Keratinocyte (primary cell): Measurements from ENCODE around the gene CYP46A1. TPM values are rescaled to one million over a fixed set of nuclear protein-coding genes. Genes with fewer than 3 reads are reported as not detected.

ENCODE experiments used
- DNase-seq: peaks from one replicate; pipeline ENCODE4 v3.0.0-alpha.2; 2011; ENCODE audit warnings: low read depth, missing footprints, low spot score
- FAIRE-seq: peaks from 2 replicates; lab custom pipeline; 2011; peaks lifted over from hg19 to GRCh38; lab: Jason Lieb, UNC
- H2AFZ ChIP-seq: 2 replicates; pipeline ENCODE4 v1.6.0; 2012; ENCODE audit warnings: low read length, control low read depth, inconsistent platforms; ENCODE audit not compliant: control insufficient read depth
- H3K27ac ChIP-seq: 2 replicates; pipeline ENCODE4 v1.5.1; 2011; ENCODE audit warnings: low read length; ENCODE audit not compliant: control insufficient read depth, insufficient read depth
- H3K27me3 ChIP-seq: 3 replicates; pipeline ENCODE4 v1.6.0; 2011; ENCODE audit warnings: low read length; ENCODE audit not compliant: control insufficient read depth, insufficient read depth; ENCODE audit errors: extremely low read depth
- H3K36me3 ChIP-seq, 2 experiments: 2 replicates in 1 of 2; 3 replicates in 1 of 2; pipeline ENCODE4 v1.5.1; 2011; ENCODE audit warnings: low read length in 2 of 2, mild to moderate bottlenecking in 1 of 2; ENCODE audit not compliant: control insufficient read depth in 2 of 2, insufficient read depth in 2 of 2; ENCODE audit errors: extremely low read depth in 1 of 2
- H3K4me1 ChIP-seq: 3 replicates; pipeline ENCODE4 v1.5.1; 2011; ENCODE audit warnings: low read length; ENCODE audit not compliant: control insufficient read depth, insufficient read depth; ENCODE audit errors: extremely low read depth
- H3K4me2 ChIP-seq: 3 replicates; pipeline ENCODE4 v1.6.0; 2011; ENCODE audit warnings: low read depth, low read length; ENCODE audit not compliant: control insufficient read depth, insufficient read depth; ENCODE audit errors: extremely low read depth
- H3K4me3 ChIP-seq, 3 experiments: fragments of 200-600 bp in 1 of 3; sonication (generic) in 1 of 3; 2 replicates in 2 of 3; 3 replicates in 1 of 3; pipeline ENCODE4 v1.5.1; 2011 to 2016; ENCODE audit warnings: low read length in 3 of 3, mild to moderate bottlenecking in 3 of 3, control low read depth in 2 of 3, inconsistent platforms in 1 of 3, low read depth in 1 of 3, mixed read lengths in 1 of 3, mixed run types in 1 of 3, moderate library complexity in 1 of 3; ENCODE audit not compliant: control insufficient read depth in 2 of 3, insufficient read depth in 2 of 3; ENCODE audit errors: extremely low read depth in 1 of 3
- H3K79me2 ChIP-seq: 2 replicates; pipeline ENCODE4 v1.6.0; 2012; ENCODE audit warnings: low read length; ENCODE audit not compliant: control insufficient read depth, insufficient read depth
- H3K9ac ChIP-seq: 3 replicates; pipeline ENCODE4 v1.6.0; 2011; ENCODE audit warnings: low read length; ENCODE audit not compliant: control insufficient read depth, insufficient read depth; ENCODE audit errors: extremely low read depth
- H3K9me1 ChIP-seq: 3 replicates; pipeline ENCODE4 v1.6.0; 2011; ENCODE audit warnings: low read length; ENCODE audit not compliant: control insufficient read depth, insufficient read depth; ENCODE audit errors: extremely low read depth
- H3K9me3 ChIP-seq: 2 replicates; pipeline ENCODE4 v1.5.1; 2012; ENCODE audit warnings: low read depth, low read length; ENCODE audit not compliant: control insufficient read depth
- H4K20me1 ChIP-seq: 3 replicates; pipeline ENCODE4 v1.6.0; 2011; ENCODE audit warnings: low read length; ENCODE audit not compliant: control insufficient read depth, insufficient read depth; ENCODE audit errors: extremely low read depth
- CTCF ChIP-seq, 3 experiments: IDR thresholded peaks in 1 of 3; conservative IDR thresholded peaks in 1 of 3; optimal IDR thresholded peaks in 1 of 3; 2 replicates in 2 of 3; 3 replicates in 1 of 3; pipeline versions ENCODE3 to v1.5.1; 2011; ENCODE audit warnings: low read length in 3 of 3, mild to moderate bottlenecking in 3 of 3, moderate library complexity in 2 of 3, control low read depth in 1 of 3, inconsistent platforms in 1 of 3; ENCODE audit not compliant: insufficient read depth in 2 of 3; ENCODE audit errors: extremely low read depth in 1 of 3
- EZH2 ChIP-seq: IDR thresholded peaks from one replicate; pipeline ENCODE4 v1.6.1; 2012; ENCODE audit warnings: inconsistent platforms, mild to moderate bottlenecking, low read length, moderate library complexity
- dilution Hi-C: fragments of 300-500 bp; cut with MboI; formaldehyde crosslinking; loops from one replicate; pipeline ENCODE4 v1.7.0; 2020; ENCODE audit warnings: low sequenced_read_pairs; ENCODE audit not compliant: extremely low pct_ligation_motif_present
- polyA plus RNA-seq, 5 experiments: library from polyadenylated mRNA; depleted of rRNA in 3 of 5; stranded (reverse) in 3 of 5; stranded (forward) in 1 of 5; unstranded in 1 of 5; fragments of >200 nt; gene quantifications; 1 replicate in 1 of 5; 2 replicates in 3 of 5; 3 replicates in 1 of 5; pipeline versions ENCODE4 v1.2.1 to v1.2.3, GENCODE V29; 2011 to 2012; ENCODE audit warnings: missing spikeins in 2 of 5, low read depth in 1 of 5, low replicate concordance in 1 of 5

Gene CYP46A1
- polyA plus RNA-seq, 1 donor (not counting 4 experiments of a cell fraction or from before 2014, with no cell fraction given): 0.01 TPM

- no peaks in the 10 kb centered on the region for H3K79me2 ChIP-seq
- dilution Hi-C loops: no loop called here
- no peaks in the 10 kb centered on the region for H4K20me1 ChIP-seq
- H3K4me3 ChIP-seq: no peak overlapping the region
- H3K9ac ChIP-seq: no peak overlapping the region
- no peaks in the 10 kb centered on the region for H3K36me3 ChIP-seq
- H3K27me3 ChIP-seq: peaks cover 43% of the 10 kb centered on the region
- H3K9me3 ChIP-seq: no peaks in the 10 kb centered on the region
- FAIRE-seq: no peak
- H3K9me1 ChIP-seq: no peaks in the 10 kb centered on the region
- no peaks in the 10 kb centered on the region for H3K4me1 ChIP-seq
- TF ChIP-seq CTCF (optimal IDR thresholded peaks at IDR 0.05 in 1 of 3, IDR thresholded peaks at IDR 0.05 in 1 of 3, conservative IDR thresholded peaks at IDR 0.05 in 1 of 3; ENCODE audit: extremely low read depth in 1 of 3, insufficient read depth in 2 of 3, low read length in 3 of 3): no peak
- no peak for TF ChIP-seq EZH2
- H2AFZ ChIP-seq: no peak overlapping the region
- no peak for DNase-seq
- no peak overlapping the region for H3K4me2 ChIP-seq
- no peak overlapping the region for H3K27ac ChIP-seq
Measured at GRCh38 chr14:99769799-99770198, 85.7 kb downstream of the CYP46A1 start.

- H3K9me1 ChIP-seq: no peaks in the 10 kb centered on the region
- no peak overlapping the region for H3K4me3 ChIP-seq
- no peak overlapping the region for H3K4me2 ChIP-seq
- no peak overlapping the region for H3K27ac ChIP-seq
- H3K4me1 ChIP-seq: no peaks in the 10 kb centered on the region
- no peaks in the 10 kb centered on the region for H3K9me3 ChIP-seq
- H3K9ac ChIP-seq: no peak overlapping the region
- FAIRE-seq (no peak), DNase-seq (no peak)
- H2AFZ ChIP-seq: no peak overlapping the region
- dilution Hi-C loops: no loop called here
- no peaks in the 10 kb centered on the region for H4K20me1 ChIP-seq
- H3K36me3 ChIP-seq: no peaks in the 10 kb centered on the region
- TF ChIP-seq CTCF (optimal IDR thresholded peaks at IDR 0.05 in 1 of 3, IDR thresholded peaks at IDR 0.05 in 1 of 3, conservative IDR thresholded peaks at IDR 0.05 in 1 of 3; ENCODE audit: extremely low read depth in 1 of 3, insufficient read depth in 2 of 3, low read length in 3 of 3) (no peak), EZH2 (no peak)
- peaks cover 46% of the 10 kb centered on the region for H3K27me3 ChIP-seq
- no peaks in the 10 kb centered on the region for H3K79me2 ChIP-seq
Measured at GRCh38 chr14:99772371-99773283, 88.5 kb downstream of the CYP46A1 start.
